HepG2 (cell line): ENCODE data around the gene CYP27B1. TPM values are rescaled to one million over a fixed set of nuclear protein-coding genes. Genes with fewer than 3 reads are reported as not detected.

Experiments used
- ATAC-seq: fragments of 200-7000 bp; cut with Tn5 transposase; 3 replicates; pipeline ENCODE4 v1.9.1; 2020; ENCODE audit warnings: mild to moderate bottlenecking, moderate library complexity
- BruUV-seq: library from RNA; stranded (reverse); fragments of 400-500 nt; replicated peaks from 2 replicates; lab custom pipeline; 2021; lab: Mats Ljungman, UMichigan
- CTCF ChIA-PET: fragments of 300-600 bp; formaldehyde crosslinking; extraction: SDS; loops from one replicate; lab custom pipeline; 2021; ENCODE audit warnings: low total read pairs, inconsistent platforms, low intra/inter-chr PET ratio; lab: Yijun Ruan, JAX
- POLR2A ChIA-PET: fragments of 350-600 bp; sonication (Branson Sonifier 250); formaldehyde crosslinking; loops from one replicate; lab custom pipeline; 2020; ENCODE audit warnings: antibody characterized with exemption, inconsistent platforms; lab: Yijun Ruan, JAX
- DNase-seq: peaks from one replicate; pipeline ENCODE4 v3.0.0-alpha.2; 2015; ENCODE audit warnings: low spot score
- FAIRE-seq: peaks from 3 replicates; lab custom pipeline; 2011; peaks lifted over from hg19 to GRCh38; lab: Jason Lieb, UNC
- H2AFZ ChIP-seq: one replicate; pipeline ENCODE4 v1.6.1; 2011; ENCODE audit warnings: low read length, inconsistent platforms
- H3K27ac ChIP-seq: fragments of 300-600 bp; 3 replicates; pipeline ENCODE4 v1.8.0; 2011; ENCODE audit warnings: mixed run types, mild to moderate bottlenecking, mixed read lengths, low read length, inconsistent platforms; ENCODE audit not compliant: insufficient read depth; ENCODE audit errors: extremely low read length
- H3K27me3 ChIP-seq, 2 experiments: fragments of 200-600 bp in 1 of 2; 2 replicates in 1 of 2; 3 replicates in 1 of 2; pipeline versions ENCODE4 v1.6.0 to v1.8.0; 2011; ENCODE audit warnings: low read length in 2 of 2, mild to moderate bottlenecking in 2 of 2, moderate library complexity in 2 of 2, inconsistent platforms in 1 of 2; ENCODE audit not compliant: insufficient read depth in 2 of 2, control insufficient read depth in 1 of 2
- H3K36me3 ChIP-seq, 2 experiments: fragments of 200-600 bp in 1 of 2; replicated peaks in 1 of 2; 2 replicates in 1 of 2; 3 replicates in 1 of 2; pipeline versions ENCODE4 v1.5.1 to v1.8.0; 2011; ENCODE audit warnings: low read length in 2 of 2, inconsistent platforms in 1 of 2; ENCODE audit not compliant: insufficient read depth in 2 of 2, control insufficient read depth in 1 of 2
- H3K4me1 ChIP-seq: 2 replicates; pipeline ENCODE4 v1.5.1; 2012; ENCODE audit warnings: low read length, inconsistent platforms; ENCODE audit not compliant: insufficient read depth
- H3K4me2 ChIP-seq: 2 replicates; pipeline ENCODE4 v1.6.0; 2011; ENCODE audit warnings: low read depth, low read length, inconsistent platforms
- H3K4me3 ChIP-seq, 3 experiments: fragments of 200-600 bp in 1 of 3; sonication (generic), shearing (Covaris generic) in 1 of 3; replicated peaks in 1 of 3; 2 replicates each; pipeline ENCODE4 v1.5.1; 2011 to 2016; ENCODE audit warnings: low read length in 3 of 3, inconsistent platforms in 2 of 3, low read depth in 2 of 3, mild to moderate bottlenecking in 2 of 3, control low read depth in 1 of 3, mixed read lengths in 1 of 3; ENCODE audit not compliant: insufficient read depth in 1 of 3
- H3K79me2 ChIP-seq: one replicate; pipeline ENCODE4 v1.6.1; 2011; ENCODE audit warnings: low read length, inconsistent platforms; ENCODE audit not compliant: insufficient read depth
- H3K9ac ChIP-seq: 2 replicates; pipeline ENCODE4 v1.6.0; 2011; ENCODE audit warnings: mild to moderate bottlenecking, low read depth, low read length, inconsistent platforms; ENCODE audit not compliant: insufficient read depth
- H3K9me3 ChIP-seq: 2 replicates; pipeline ENCODE4 v1.5.1; 2012; ENCODE audit warnings: mild to moderate bottlenecking, low read length
- H4K20me1 ChIP-seq: 2 replicates; pipeline ENCODE4 v1.6.0; 2011; ENCODE audit warnings: inconsistent platforms, mild to moderate bottlenecking, low read length, moderate library complexity; ENCODE audit not compliant: insufficient read depth
- ADNP ChIP-seq: sonication (generic); formaldehyde crosslinking; IDR thresholded peaks from 2 replicates; pipeline ENCODE4 v1.4.0; 2020; ENCODE audit warnings: missing genetic modification reagents
- AGO2 ChIP-seq: fragments of 200-400 bp; formaldehyde crosslinking; optimal IDR thresholded peaks from 2 replicates; pipeline ENCODE3; 2017; ENCODE audit warnings: mild to moderate bottlenecking, low read depth, low read length, moderate library complexity
- FOXO1 ChIP-seq: sonication (generic); formaldehyde crosslinking; IDR thresholded peaks from 2 replicates; pipeline ENCODE4 v1.4.0; 2020; ENCODE audit warnings: missing genetic modification reagents
- HOXA3 ChIP-seq: sonication (generic); formaldehyde crosslinking; IDR thresholded peaks from 2 replicates; pipeline ENCODE4 v1.5.0; 2020; ENCODE audit warnings: missing genetic modification reagents
- ZNF337 ChIP-seq: sonication (generic); formaldehyde crosslinking; IDR thresholded peaks from 2 replicates; pipeline ENCODE4 v1.5.1; 2020; ENCODE audit warnings: missing genetic modification reagents, low read depth, mild to moderate bottlenecking, borderline replicate concordance
- ZNF674 ChIP-seq: sonication (generic); formaldehyde crosslinking; IDR thresholded peaks from 2 replicates; pipeline ENCODE4 v1.5.0; 2020; ENCODE audit warnings: low read depth, mild to moderate bottlenecking, missing genetic modification reagents
- ZNF839 ChIP-seq: sonication (generic); formaldehyde crosslinking; IDR thresholded peaks from 2 replicates; pipeline ENCODE4 v1.4.0; 2020; ENCODE audit warnings: missing genetic modification reagents, mild to moderate bottlenecking, borderline replicate concordance
- WGBS: methylation state at CpG from one replicate; pipeline ENCODE4 v1.1.6; 2017; ENCODE audit warnings: low lambda C conversion rate; 5-methylcytosine and 5-hydroxymethylcytosine counted together
- in situ Hi-C: cut with HindIII; loops from 2 replicates; pipeline ENCODE4 v1.10.0; 2017; ENCODE audit warnings: low pct_unique_long_range_greater_than_20kb; ENCODE audit not compliant: extremely low pct_ligation_motif_present
- intact Hi-C: fragments of 100-400 bp; cut with micrococcal nuclease; formaldehyde crosslinking; loops from one replicate; pipeline ENCODE4 v1.10.0; 2022; ENCODE audit not compliant: unreplicated experiment
- polyA plus RNA-seq, 8 experiments: library from polyadenylated mRNA; depleted of rRNA in 3 of 8; stranded (reverse) in 7 of 8; unstranded in 1 of 8; fragments of >200 nt; fragmentation: Illumina TruSeq in 4 of 8; extraction: Trizol in 4 of 8; gene quantifications; 2 replicates each; pipeline versions ENCODE4 v1.2.1 to v1.2.3, GENCODE V29; 2011 to 2016; ENCODE audit warnings: low read depth in 4 of 8, missing spikeins in 1 of 8, mixed read lengths in 1 of 8; ENCODE audit not compliant: insufficient read depth in 1 of 8
- total RNA-seq, 5 experiments: library from RNA; depleted of rRNA; stranded (reverse); fragments of >200 nt; fragmentation: Illumina TruSeq; extraction: Trizol; gene quantifications; 2 replicates each; pipeline ENCODE4 v1.2.3, GENCODE V29; 2016; ENCODE audit warnings: low read depth in 1 of 5
- TF ChIP-seq, protein P1 (sequence below): sonication (generic); formaldehyde crosslinking; IDR thresholded peaks from 2 replicates; pipeline ENCODE4 v1.9.0; 2021; ENCODE audit warnings: missing genetic modification reagents, mild to moderate bottlenecking, borderline replicate concordance
- TF ChIP-seq, protein P2 (sequence below): IDR thresholded peaks from 2 replicates; pipeline ENCODE4 v1.6.1; 2016; ENCODE audit warnings: low read depth, control low read depth
- TF ChIP-seq, protein P3 (sequence below): sonication (generic); formaldehyde crosslinking; IDR thresholded peaks from 2 replicates; pipeline ENCODE4 v1.5.1; 2020; ENCODE audit warnings: mild to moderate bottlenecking, missing genetic modification reagents, borderline replicate concordance
- TF ChIP-seq, protein P4 (sequence below): IDR thresholded peaks from 2 replicates; pipeline ENCODE4 v1.6.1; 2016; ENCODE audit warnings: mild to moderate bottlenecking, missing biosample characterization, missing genetic modification reagents
- TF ChIP-seq, protein P5 (sequence below): IDR thresholded peaks from 2 replicates; pipeline ENCODE4 v1.6.1; 2016; ENCODE audit warnings: missing genetic modification reagents, missing compliant biosample characterization
- TF ChIP-seq, protein P6 (sequence below): sonication (generic); formaldehyde crosslinking; IDR thresholded peaks from 2 replicates; pipeline ENCODE4 v1.4.0; 2020; ENCODE audit warnings: mild to moderate bottlenecking, missing genetic modification reagents

The CYP27B1 gene
- total and polyA plus RNA-seq, 2 of the 13 experiments (the other 11 are each of a cell fraction or from before 2014, with no cell fraction given) = 2.3 to 3.0 TPM

DNA sequence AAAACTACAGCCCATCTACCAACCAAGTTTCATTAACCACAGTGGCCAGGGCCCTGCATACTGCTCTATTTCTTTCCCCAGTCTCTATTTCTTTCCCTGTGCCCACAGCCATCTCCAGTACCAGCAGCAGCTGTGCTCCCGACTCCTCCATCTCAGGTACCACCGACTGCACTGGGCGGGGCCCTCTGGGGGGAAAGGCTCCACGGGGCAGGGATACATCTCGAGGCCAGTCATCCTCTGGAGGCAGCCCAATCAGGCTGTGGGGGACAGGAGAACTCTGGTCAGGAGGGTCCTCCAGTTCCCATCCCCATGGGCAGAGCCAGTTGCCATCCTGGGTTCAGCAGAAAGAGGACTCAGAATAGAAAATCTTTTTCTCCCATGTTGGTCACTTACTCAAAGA, 17.8 kb downstream of the CYP27B1 start:
- H3K36me3 ChIP-seq = peaks cover 10 to 42% of the 10 kb centered on the region in 2 experiments
- H4K20me1 ChIP-seq = 0 out of 2 replicates have a peak, but pooled peaks cover under 1% of the 10 kb centered on the region
- ChIA-PET CTCF (no interaction called here), POLR2A (no interaction called here)
- WGBS = 97% methylated on average over 5 of the region's 5 CpGs
- no peaks in the 10 kb centered on the region for H3K9me3 ChIP-seq
- peaks cover 45% of the 10 kb centered on the region for H3K4me1 ChIP-seq
- H3K27ac ChIP-seq = no peak overlapping the region
- DNase-seq (no peak), FAIRE-seq (no peak), ATAC-seq (no peak)
- H3K27me3 ChIP-seq = no peaks in the 10 kb centered on the region; a peak in 1 of 5 replicates
- BruUV-seq = no TSS peak
- H3K4me2 ChIP-seq = no peak overlapping the region
- H3K4me3 ChIP-seq = no peak overlapping the region
- no peak overlapping the region for H3K9ac ChIP-seq
- peaks cover 31% of the 10 kb centered on the region for H3K79me2 ChIP-seq
- intact Hi-C loops (no loop called here), in situ Hi-C loops (no loop called here)
- no peak overlapping the region for H2AFZ ChIP-seq
- TF ChIP-seq HOXA3 (CRISPR knock-in tag) (no peak), AGO2 (no peak), ZNF674 (no peak), ADNP (CRISPR knock-in tag) (no peak), ZNF839 (CRISPR knock-in tag) (no peak), ZNF337 (CRISPR knock-in tag) (no peak), FOXO1 (CRISPR knock-in tag) (no peak)
- TF ChIP-seq, protein P1, sequence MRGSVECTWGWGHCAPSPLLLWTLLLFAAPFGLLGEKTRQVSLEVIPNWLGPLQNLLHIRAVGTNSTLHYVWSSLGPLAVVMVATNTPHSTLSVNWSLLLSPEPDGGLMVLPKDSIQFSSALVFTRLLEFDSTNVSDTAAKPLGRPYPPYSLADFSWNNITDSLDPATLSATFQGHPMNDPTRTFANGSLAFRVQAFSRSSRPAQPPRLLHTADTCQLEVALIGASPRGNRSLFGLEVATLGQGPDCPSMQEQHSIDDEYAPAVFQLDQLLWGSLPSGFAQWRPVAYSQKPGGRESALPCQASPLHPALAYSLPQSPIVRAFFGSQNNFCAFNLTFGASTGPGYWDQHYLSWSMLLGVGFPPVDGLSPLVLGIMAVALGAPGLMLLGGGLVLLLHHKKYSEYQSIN (CRISPR knock-in tag) = no peak
- TF ChIP-seq, protein P2, sequence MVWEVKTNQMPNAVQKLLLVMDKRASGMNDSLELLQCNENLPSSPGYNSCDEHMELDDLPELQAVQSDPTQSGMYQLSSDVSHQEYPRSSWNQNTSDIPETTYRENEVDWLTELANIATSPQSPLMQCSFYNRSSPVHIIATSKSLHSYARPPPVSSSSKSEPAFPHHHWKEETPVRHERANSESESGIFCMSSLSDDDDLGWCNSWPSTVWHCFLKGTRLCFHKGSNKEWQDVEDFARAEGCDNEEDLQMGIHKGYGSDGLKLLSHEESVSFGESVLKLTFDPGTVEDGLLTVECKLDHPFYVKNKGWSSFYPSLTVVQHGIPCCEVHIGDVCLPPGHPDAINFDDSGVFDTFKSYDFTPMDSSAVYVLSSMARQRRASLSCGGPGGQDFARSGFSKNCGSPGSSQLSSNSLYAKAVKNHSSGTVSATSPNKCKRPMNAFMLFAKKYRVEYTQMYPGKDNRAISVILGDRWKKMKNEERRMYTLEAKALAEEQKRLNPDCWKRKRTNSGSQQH = no peak
- TF ChIP-seq, protein P3, sequence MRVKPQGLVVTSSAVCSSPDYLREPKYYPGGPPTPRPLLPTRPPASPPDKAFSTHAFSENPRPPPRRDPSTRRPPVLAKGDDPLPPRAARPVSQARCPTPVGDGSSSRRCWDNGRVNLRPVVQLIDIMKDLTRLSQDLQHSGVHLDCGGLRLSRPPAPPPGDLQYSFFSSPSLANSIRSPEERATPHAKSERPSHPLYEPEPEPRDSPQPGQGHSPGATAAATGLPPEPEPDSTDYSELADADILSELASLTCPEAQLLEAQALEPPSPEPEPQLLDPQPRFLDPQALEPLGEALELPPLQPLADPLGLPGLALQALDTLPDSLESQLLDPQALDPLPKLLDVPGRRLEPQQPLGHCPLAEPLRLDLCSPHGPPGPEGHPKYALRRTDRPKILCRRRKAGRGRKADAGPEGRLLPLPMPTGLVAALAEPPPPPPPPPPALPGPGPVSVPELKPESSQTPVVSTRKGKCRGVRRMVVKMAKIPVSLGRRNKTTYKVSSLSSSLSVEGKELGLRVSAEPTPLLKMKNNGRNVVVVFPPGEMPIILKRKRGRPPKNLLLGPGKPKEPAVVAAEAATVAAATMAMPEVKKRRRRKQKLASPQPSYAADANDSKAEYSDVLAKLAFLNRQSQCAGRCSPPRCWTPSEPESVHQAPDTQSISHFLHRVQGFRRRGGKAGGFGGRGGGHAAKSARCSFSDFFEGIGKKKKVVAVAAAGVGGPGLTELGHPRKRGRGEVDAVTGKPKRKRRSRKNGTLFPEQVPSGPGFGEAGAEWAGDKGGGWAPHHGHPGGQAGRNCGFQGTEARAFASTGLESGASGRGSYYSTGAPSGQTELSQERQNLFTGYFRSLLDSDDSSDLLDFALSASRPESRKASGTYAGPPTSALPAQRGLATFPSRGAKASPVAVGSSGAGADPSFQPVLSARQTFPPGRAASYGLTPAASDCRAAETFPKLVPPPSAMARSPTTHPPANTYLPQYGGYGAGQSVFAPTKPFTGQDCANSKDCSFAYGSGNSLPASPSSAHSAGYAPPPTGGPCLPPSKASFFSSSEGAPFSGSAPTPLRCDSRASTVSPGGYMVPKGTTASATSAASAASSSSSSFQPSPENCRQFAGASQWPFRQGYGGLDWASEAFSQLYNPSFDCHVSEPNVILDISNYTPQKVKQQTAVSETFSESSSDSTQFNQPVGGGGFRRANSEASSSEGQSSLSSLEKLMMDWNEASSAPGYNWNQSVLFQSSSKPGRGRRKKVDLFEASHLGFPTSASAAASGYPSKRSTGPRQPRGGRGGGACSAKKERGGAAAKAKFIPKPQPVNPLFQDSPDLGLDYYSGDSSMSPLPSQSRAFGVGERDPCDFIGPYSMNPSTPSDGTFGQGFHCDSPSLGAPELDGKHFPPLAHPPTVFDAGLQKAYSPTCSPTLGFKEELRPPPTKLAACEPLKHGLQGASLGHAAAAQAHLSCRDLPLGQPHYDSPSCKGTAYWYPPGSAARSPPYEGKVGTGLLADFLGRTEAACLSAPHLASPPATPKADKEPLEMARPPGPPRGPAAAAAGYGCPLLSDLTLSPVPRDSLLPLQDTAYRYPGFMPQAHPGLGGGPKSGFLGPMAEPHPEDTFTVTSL (CRISPR knock-in tag) = no peak
- TF ChIP-seq, protein P4, sequence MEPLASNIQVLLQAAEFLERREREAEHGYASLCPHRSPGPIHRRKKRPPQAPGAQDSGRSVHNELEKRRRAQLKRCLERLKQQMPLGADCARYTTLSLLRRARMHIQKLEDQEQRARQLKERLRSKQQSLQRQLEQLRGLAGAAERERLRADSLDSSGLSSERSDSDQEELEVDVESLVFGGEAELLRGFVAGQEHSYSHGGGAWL (CRISPR knock-in tag) = no peak
- TF ChIP-seq, protein P5, sequence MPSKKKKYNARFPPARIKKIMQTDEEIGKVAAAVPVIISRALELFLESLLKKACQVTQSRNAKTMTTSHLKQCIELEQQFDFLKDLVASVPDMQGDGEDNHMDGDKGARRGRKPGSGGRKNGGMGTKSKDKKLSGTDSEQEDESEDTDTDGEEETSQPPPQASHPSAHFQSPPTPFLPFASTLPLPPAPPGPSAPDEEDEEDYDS (CRISPR knock-in tag) = no peak
- TF ChIP-seq, protein P6, sequence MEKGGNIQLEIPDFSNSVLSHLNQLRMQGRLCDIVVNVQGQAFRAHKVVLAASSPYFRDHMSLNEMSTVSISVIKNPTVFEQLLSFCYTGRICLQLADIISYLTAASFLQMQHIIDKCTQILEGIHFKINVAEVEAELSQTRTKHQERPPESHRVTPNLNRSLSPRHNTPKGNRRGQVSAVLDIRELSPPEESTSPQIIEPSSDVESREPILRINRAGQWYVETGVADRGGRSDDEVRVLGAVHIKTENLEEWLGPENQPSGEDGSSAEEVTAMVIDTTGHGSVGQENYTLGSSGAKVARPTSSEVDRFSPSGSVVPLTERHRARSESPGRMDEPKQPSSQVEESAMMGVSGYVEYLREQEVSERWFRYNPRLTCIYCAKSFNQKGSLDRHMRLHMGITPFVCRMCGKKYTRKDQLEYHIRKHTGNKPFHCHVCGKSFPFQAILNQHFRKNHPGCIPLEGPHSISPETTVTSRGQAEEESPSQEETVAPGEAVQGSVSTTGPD = no peak
